Stimulated activated CD8-positive, alpha-beta memory T cell treated with anti-CD3 and anti-CD28 coated beads, Interleukin-4, amount 100 ng/mL, for 48 hours (primary cell): Measurements from ENCODE around the gene CCDC134.
"Not testable (repeated sequence)": the region's sequence is repeated elsewhere in the genome, so short reads cannot be mapped to it uniquely, and the experiment has no call there.

Source experiments
- DNase-seq: peaks from one replicate; pipeline ENCODE4 v3.0.0-alpha.2; 2020

The CCDC134 gene

DNA sequence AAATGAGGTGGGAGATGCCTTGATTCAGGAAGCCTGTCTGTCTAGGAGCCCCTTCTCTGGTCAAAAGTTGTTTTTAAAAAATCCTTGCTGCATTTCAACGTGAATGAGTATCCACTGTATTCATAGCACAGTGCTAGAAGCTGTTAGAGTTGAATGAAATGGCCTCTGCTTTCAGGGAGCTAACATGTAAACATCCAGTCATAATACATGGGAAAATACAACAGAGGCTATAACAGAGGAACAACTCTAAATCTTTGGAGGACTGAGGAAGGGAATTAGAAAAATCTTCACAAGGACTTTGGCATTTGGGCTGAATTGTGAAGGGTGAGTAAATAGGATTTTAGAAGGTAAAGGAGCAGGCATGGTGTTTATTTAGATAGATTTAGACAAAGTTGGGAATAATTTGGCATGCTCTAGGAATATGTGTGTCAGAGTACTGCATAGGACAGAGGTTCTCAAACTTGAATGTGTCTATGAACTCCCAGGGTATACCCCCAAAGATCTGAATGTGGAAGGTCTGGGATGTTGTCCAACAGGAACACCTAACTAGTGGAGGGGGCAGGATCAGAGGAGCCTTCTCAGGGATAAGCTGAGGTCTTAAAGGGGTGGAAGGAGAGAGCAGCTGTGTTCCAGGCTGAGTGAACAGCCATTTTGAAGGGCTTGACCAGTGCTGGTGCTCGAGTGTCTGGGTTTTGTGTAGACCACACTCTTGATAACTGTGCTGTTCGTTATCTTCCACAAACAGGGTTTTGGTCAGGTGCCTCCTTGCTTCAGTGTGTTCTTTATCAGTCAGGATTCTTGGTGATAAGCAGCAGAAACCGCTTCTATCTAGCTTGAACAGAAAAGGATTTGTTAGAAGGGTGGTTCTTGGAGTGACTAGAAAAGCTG is 45.1 kb downstream of the CCDC134 start:
- no peak for DNase-seq

DNA sequence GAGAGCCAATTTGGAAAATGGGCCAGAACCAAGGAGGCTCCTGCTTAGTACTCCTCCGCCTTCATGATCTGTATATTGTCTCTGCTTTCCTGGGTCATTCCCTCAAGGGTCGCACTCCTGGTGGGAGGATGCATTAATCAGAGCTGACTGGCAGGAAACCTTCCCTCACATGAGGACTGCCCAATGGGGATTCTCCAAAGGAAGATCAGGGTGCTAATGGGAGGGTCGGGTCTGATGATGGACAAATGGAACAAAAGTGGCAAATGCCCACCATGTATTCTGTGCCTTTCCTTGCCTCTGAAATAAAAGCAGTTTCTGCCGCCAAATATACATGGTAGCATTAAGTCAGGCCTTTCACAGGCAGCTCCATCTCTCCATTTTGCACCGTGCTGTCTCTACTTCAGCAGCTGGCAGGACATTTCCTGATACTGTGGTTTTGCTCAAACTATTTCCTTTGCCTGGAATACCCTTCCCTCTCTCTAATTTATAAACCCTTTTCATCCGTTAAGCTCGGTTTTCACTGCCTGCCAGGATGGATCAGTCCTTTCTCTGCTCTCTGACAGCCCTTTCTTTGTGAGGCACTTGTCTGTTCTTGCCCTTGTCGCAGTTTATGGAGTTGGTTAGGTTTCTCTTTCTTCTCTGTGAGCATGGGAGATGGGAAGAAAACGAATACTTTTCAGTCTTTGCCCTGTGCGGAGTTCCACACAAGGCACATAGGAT is 45.9 kb downstream of the CCDC134 start:
- DNase-seq = no peak

DNA sequence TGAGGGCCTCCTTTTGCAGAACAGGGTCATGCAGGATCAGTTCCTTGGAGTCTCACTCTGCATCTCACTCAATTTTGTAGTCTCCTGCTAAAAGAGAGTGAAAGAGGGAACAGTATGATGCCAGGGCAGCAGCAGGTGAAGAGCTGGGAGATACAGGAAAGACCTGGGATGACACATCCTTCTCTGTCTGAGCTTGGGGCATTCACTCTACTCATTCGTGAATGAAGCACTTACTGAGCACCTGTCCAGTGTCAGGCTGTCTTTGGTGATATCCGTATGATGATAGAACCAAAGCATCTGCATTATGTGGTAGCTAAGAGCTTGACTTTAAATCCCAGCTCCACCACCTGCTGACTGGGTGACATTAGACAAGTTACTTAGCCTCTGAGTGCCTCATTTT is 46.8 kb downstream of the CCDC134 start:
- no peak for DNase-seq

DNA sequence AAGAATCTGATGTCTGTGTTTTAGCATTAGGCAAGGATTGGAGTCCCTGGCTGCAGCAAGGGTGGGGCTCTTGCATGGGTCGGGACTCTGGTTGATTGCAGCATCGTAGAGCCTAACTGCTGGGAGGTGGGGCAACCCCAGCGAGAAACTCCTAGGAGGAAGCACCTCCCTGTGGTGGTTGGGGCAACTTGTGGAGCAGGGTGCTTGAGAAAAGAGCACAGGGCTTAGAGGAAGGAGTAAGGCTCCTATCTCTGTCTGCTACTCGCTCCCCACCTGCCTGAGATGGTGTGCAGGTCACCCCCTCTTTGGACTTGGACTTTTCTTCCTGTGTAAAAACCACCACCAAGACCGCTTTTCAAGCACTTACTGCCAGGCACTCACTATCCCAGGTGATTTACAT is 48.0 kb downstream of the CCDC134 start:
- DNase-seq = no peak

DNA sequence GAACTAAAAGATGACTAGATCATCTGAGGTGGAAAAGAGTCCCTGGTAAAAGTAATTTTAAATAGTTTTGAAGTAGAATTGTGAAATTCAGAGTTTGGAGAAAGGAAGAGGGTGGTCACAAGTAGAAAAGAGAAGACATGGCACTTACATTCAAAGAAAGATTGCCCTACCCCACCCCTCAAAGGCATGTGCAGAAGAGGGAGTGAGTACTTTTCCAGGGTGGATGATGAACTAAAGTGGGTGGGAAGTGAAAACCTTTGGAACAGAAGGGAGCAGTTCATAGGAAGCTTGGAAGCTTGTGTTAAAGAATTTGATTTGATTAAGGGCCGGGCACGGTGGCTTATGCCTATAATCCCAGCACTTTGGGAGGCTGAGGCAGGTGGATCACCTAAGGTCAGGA is 56.0 kb downstream of the CCDC134 start:
- DNase-seq = no peak

DNA sequence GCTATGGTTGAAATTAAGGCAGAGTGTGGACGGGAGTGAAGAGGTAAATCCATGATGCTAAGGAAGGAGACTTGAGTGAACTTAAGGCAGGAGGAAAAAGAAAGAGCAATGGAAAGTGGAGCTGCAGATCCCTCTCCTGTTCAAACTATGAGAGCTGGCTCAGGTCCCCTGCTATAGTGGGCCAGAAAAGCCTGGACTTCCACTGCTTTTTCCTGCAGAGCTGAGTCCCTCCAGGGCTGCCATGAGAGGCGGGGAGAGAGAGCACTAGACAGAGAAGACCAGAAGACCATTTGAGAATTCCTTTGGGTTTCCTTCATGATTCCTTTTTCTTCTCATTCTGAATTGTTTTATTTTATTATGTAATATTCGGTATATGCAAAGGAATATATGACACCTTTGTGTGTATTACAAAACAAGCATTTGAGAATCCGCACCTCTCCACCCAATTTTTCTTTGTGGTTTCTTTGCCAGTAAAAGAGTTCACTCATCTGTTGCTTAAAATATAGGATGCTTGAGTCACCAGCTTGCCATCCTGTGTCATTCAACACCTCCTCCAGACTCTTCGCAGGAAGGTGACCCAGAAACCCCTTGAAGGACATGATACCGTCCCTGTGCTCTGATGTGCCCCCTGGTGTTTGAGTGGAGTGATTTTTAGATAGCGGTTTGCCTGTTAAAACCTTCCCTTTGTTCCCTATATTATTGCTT is 56.8 kb downstream of the CCDC134 start:
- peak; percentile 83 for DNase-seq

DNA sequence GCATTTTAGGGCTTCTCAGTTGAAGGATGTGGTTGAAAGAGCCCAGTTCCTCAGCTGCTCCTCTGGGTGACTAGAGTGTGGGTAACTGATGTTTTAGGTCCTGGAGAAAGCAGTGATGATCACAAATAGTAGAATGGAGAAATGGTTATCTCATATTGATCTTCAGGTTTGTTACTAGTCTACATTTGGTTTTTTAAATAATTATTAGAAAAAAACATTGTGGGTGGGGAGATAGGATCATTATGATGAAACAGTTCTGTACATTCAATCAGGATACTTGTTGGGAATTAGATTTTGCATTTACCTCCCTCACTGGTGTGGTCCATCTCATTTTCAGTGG is 57.4 kb downstream of the CCDC134 start:
- DNase-seq = no peak

DNA sequence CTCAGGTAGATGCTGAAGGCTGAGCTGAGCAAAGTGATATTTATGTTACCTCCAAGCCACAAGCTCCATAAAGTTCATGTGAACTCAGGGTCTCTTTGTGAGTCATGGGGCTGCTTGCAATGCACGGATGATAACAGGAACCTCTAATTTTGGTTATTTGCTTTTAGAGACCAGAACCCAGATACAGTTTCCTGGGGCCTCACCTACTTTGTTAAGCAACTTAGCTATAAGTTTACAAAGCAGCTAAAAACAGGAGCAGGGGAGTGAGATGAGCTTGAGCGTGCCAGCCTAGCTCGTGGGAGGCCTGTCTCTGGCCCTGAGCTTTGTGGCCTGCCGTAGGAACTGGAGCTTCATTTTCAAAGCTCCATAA is 61.7 kb downstream of the CCDC134 start:
- peak; percentile 64 for DNase-seq

DNA sequence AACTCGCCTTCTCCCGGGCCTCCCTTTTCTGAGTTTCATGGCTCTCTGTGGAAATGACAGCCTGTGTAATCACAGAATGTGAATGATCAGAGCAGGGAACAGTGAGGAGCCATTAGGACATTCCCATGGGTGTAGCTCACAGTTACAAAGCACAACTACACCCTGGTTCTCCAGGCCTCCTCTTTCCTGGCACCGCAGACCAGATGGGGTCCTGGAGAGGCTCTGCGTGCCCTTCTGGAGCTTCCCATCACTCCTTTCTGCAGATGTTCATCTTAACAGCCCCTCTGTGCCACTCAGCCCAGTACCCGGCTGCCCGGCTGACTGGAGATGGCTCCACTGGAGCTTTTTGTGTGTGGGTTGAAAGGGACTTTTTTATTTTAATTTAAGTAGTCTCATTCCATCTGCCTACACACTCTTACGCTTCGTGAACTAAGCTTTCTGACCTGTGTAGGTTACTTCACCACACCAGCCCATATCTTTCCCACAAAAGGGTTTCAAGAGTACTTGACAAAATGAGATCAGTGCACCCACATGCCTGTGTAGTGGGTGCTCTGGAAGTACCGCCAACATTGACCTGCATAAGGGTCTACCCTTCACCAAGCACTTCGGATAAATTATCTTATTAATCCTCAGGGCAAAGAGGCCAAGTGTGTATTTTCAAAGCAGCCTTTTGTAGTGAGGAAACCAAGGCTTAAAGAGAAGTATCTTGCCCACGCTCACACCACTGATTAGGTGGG is 62.2 kb downstream of the CCDC134 start:
- DNase-seq = peak; percentile 77

DNA sequence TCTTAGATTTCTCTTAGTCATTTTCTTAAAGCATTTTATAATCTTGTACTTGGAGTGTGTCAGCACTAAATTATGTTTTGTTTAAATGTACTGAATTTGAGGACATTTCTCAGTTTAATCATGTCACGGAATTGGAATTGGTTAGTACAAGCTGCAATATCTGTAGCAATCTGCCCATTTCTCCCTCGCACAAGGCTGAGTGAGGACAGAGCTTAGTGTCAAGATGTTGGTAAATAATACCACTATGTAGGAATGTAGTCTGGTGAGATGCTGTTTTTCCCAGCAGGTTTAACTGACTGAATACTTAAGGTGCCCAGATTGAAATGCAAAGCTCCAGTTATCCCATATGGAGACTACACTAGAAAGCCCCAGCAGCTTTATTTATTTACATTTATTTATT is 63.0 kb downstream of the CCDC134 start:
- DNase-seq = no peak

DNA sequence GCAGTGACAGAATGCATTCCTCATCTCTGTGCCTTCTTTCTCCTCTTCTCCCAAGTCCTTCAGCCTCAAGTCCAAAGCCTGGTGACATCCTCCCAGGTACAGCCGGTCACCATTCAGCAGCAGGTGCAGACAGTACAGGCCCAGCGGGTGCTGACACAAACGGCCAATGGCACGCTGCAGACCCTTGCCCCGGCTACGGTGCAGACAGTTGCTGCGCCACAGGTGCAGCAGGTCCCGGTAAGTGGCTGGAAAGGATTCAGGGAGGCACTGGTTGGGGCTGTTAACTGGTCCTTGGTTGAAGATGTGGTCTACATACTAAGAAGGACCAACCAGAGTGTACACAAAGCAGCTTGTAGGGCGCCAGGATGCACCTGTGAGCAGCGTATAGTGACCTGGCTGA is 68.1 kb downstream of the CCDC134 start:
- no peak for DNase-seq

DNA sequence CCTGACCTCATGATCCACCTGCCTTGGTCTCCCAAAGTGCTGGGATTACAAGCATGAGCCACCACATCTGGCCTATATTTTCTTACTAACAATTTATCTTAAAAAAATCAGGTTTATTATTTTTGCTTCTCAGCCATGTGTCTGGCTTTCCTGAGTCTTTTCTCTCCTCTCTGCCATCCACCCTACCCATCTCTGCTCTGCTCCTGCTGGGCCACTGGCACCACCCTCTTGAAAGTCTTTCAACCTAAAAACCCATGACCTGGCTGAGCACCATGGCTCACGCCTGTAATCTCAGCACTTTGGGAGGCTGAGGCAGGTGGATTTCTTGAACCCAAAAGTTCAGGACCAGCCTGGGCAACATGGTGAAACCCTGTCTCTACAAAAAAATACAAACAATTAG is 69.6 kb downstream of the CCDC134 start:
- DNase-seq = not testable (repeated sequence)

DNA sequence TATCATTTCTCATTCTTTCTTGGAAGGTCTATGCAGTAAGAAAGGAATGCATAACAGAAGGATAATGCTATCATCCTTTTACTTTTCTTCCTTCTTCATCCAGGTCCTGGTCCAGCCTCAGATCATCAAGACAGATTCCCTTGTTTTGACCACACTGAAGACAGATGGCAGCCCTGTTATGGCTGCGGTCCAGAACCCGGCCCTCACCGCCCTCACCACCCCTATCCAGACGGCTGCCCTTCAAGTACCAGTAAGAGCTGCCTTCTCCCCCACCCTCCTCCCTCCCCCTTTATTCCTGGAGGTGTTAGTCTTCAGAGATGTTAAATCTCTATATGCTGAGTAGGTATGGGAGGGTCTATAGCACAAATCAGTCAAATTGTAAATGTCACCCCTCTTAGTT is 70.3 kb downstream of the CCDC134 start:
- DNase-seq = no peak

DNA sequence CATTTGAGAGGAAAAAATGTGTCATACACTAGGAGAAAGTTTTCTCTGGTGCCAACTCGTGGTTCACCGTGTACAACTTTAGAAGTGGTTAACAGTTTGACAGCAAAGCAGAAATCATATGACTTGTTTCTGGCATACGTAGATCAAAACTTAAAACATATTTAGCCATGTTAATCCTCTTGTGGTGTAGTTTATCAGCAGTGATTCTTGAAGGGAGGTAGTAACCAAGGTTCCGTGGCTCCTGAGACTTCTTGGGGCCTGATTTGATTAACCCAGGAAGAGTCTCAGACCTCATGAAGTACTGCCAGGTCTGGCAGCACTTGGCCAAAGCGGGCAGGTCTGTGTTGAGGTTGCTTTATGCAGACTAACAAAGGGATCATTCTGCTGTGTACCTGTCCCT is 72.9 kb downstream of the CCDC134 start:
- peak; percentile 42 for DNase-seq

DNA sequence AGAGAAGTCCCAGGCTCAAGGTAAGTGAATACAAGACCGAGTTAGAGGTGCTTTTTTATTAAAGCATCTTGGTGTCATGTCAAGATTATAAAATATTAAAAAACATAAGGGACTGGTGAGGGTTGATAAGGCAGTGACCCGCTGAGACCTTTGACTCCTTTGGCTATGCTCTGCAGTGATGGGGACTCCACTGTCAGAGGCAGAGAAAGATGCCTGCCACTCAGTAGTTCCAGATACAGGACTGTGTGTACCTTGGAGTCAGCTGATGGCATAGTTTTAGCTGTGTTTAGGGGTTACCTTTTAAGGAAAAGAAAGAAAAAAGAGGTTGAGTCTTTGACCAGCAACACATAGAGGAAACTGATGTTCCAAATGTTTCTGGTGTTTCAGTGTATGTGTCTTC is 73.6 kb downstream of the CCDC134 start:
- no peak for DNase-seq

DNA sequence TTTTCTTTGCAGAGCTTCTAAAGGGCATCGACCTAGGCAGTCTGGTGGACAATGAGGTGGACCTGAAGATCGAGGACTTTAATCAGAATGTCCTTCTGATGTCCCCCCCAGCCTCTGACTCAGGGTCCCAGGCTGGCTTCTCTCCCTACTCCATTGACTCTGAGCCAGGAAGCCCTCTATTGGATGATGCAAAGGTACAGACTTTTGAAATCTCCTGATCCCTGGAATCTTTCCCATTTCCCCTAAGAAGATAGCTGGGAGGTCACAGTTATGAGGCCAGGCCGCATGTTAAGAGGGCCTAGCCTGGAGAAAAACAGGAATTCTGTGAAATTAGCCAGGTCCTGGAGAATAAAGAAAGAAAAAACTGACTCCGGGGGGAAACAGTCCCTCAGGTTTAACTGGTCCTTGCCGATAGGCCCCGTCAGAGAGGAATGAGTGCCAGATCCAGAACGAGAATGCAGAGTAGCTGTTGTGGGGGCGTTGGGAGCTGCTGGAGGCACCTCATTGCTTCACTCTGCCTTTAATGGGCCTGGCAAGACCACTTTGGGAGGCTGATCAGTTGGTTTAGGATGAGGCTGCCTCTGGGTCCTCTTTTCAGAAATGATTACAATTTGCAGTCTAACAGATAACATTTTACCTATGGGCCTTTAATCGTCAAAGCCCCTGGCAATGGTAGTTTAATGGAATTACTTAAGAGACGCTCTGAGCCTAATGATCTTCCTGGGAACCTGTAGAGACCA is 75.2 kb downstream of the CCDC134 start:
- DNase-seq = no peak
